GM12878 (cell line): Measurements from ENCODE around the gene SPIC. TPM values are rescaled to one million over a fixed set of nuclear protein-coding genes. Genes with fewer than 3 reads are reported as not detected.

Source experiments
- ATAC-seq: fragments of 200-7000 bp; cut with Tn5 transposase; 3 replicates; pipeline ENCODE4 v1.9.1; 2020; ENCODE audit warnings: mild to moderate bottlenecking, moderate library complexity
- BruUV-seq: library from RNA; stranded (reverse); fragments of 400-500 nt; replicated peaks from 2 replicates; lab custom pipeline; 2021; lab: Mats Ljungman, UMichigan
- CTCF ChIA-PET: fragments of 300-600 bp; sonication (Branson Sonifier 250); formaldehyde crosslinking; extraction: SDS; loops from one replicate; lab custom pipeline; 2021; ENCODE audit warnings: inconsistent platforms; lab: Yijun Ruan, JAX
- POLR2A ChIA-PET: fragments of 350-600 bp; formaldehyde crosslinking; extraction: SDS; loops from one replicate; lab custom pipeline; 2021; ENCODE audit warnings: inconsistent platforms; lab: Charles Lee
- RAD21 ChIA-PET: fragments of 300-600 bp; sonication (Branson Sonifier 250); formaldehyde crosslinking; loops from one replicate; lab custom pipeline; 2023; ENCODE audit warnings: antibody characterized with exemption; ENCODE audit not compliant: unreplicated experiment; lab: Charles Lee
- SMC1A ChIA-PET: fragments of 300-600 bp; sonication (Branson Sonifier 250); formaldehyde crosslinking; loops from one replicate; lab custom pipeline; 2023; ENCODE audit not compliant: unreplicated experiment, uncharacterized antibody; lab: Charles Lee
- DNase-seq: peaks from one replicate; pipeline ENCODE4 v3.0.0-alpha.2; 2011; ENCODE audit warnings: low read depth, low spot score
- FAIRE-seq: peaks from 3 replicates; lab custom pipeline; 2011; peaks lifted over from hg19 to GRCh38; lab: Jason Lieb, UNC
- H2AFZ ChIP-seq: 2 replicates; pipeline ENCODE4 v1.6.0; 2011; ENCODE audit warnings: low read depth, low read length, control low read depth; ENCODE audit not compliant: control insufficient read depth
- H3K27ac ChIP-seq: 2 replicates; pipeline ENCODE4 v1.5.1; 2011; ENCODE audit warnings: control low read depth; ENCODE audit not compliant: control insufficient read depth, insufficient read depth
- H3K27me3 ChIP-seq, 2 experiments: replicated peaks in 1 of 2; 2 replicates each; pipeline versions ENCODE4 v1.6.0 to v1.6.1; 2011; ENCODE audit warnings: low read length in 1 of 2; ENCODE audit not compliant: control insufficient read depth in 2 of 2, insufficient read depth in 2 of 2
- H3K36me3 ChIP-seq, 2 experiments: 2 replicates each; pipeline ENCODE4 v1.5.1; 2011; ENCODE audit warnings: low read length in 1 of 2; ENCODE audit not compliant: control insufficient read depth in 2 of 2, insufficient read depth in 2 of 2
- H3K4me1 ChIP-seq: 2 replicates; pipeline ENCODE4 v1.6.1; 2011; ENCODE audit warnings: mild to moderate bottlenecking, low read length, moderate library complexity, mixed read lengths; ENCODE audit not compliant: control insufficient read depth, insufficient read depth
- H3K4me2 ChIP-seq: 2 replicates; pipeline ENCODE4 v1.6.0; 2011; ENCODE audit warnings: control low read depth; ENCODE audit not compliant: control insufficient read depth, insufficient read depth
- H3K4me3 ChIP-seq: fragments of 200-600 bp; sonication (generic); 2 replicates; pipeline ENCODE4 v1.5.1; 2016
- H3K79me2 ChIP-seq: 2 replicates; pipeline ENCODE4 v1.6.0; 2011; ENCODE audit warnings: low read length; ENCODE audit not compliant: control insufficient read depth, insufficient read depth
- H3K9ac ChIP-seq: 2 replicates; pipeline ENCODE4 v1.8.0; 2011; ENCODE audit warnings: low read length, control low read depth, mixed read lengths; ENCODE audit not compliant: control insufficient read depth, insufficient read depth
- H3K9me3 ChIP-seq: replicated peaks from 3 replicates; pipeline ENCODE4 v1.5.1; 2011; ENCODE audit warnings: mild to moderate bottlenecking, low read length; ENCODE audit not compliant: control insufficient read depth, insufficient read depth
- H4K20me1 ChIP-seq: 2 replicates; pipeline ENCODE4 v1.6.0; 2011; ENCODE audit not compliant: control insufficient read depth, insufficient read depth
- BRCA1 ChIP-seq: IDR thresholded peaks from 2 replicates; pipeline ENCODE4 v1.6.1; 2011; ENCODE audit warnings: low read depth, low read length, improper control_type of control experiment
- CHD1 ChIP-seq: IDR thresholded peaks from 2 replicates; pipeline ENCODE4 v1.6.1; 2012; ENCODE audit warnings: low read depth, low read length, improper control_type of control experiment
- FOXK2 ChIP-seq: fragments of 450-650 bp; IDR thresholded peaks from 2 replicates; pipeline ENCODE4 v1.6.1; 2017; ENCODE audit warnings: mild to moderate bottlenecking, moderate library complexity
- NFYA ChIP-seq: IDR thresholded peaks from 2 replicates; pipeline ENCODE4 v1.6.1; 2011; ENCODE audit warnings: low read depth, mild to moderate bottlenecking, low read length, improper control_type of control experiment, borderline replicate concordance
- POLR2AphosphoS2 ChIP-seq: IDR thresholded peaks from 2 replicates; pipeline ENCODE4 v1.6.1; 2011; ENCODE audit warnings: low read depth, mild to moderate bottlenecking, low read length, improper control_type of control experiment, moderate library complexity
- SIX5 ChIP-seq: IDR thresholded peaks from 2 replicates; pipeline ENCODE4 v1.6.1; 2011; ENCODE audit warnings: mild to moderate bottlenecking, low read depth, low read length, moderate library complexity; ENCODE audit not compliant: severe bottlenecking
- ZBED1 ChIP-seq: IDR thresholded peaks from 2 replicates; pipeline ENCODE4 v1.6.1; 2016; ENCODE audit warnings: borderline replicate concordance
- WGBS: methylation state at CpG from one replicate; pipeline ENCODE4 v1.1.6; 2016; ENCODE audit warnings: low lambda C conversion rate; ENCODE audit not compliant: insufficient replicate concordance, insufficient coverage; ENCODE audit errors: missing lambda C conversion rate; 5-methylcytosine and 5-hydroxymethylcytosine counted together
- in situ Hi-C: fragments of 300-500 bp; cut with MboI; formaldehyde crosslinking; loops from 9 replicates; pipeline ENCODE4 v1.14.3; 2018; ENCODE audit warnings: mixed read lengths
- intact Hi-C: fragments of 100-400 bp; cut with micrococcal nuclease; formaldehyde crosslinking; loops from one replicate; pipeline ENCODE4 v1.14.2; 2022; ENCODE audit not compliant: unreplicated experiment
- polyA plus RNA-seq, 11 experiments: library from polyadenylated mRNA; depleted of rRNA in 4 of 11; unstranded in 6 of 11; stranded (reverse) in 5 of 11; fragments of >200 nt; fragmentation: Nextera tagmentation in 4 of 11; fragmentation: Illumina TruSeq in 1 of 11; extraction: Ambion mirVana in 4 of 11; extraction: Trizol in 1 of 11; gene quantifications; 1 replicate in 1 of 11; 2 replicates in 10 of 11; pipeline versions ENCODE4 v1.2.1 to v1.2.3, GENCODE V29; 2011 to 2016; ENCODE audit warnings: inconsistent platforms in 2 of 11, missing spikeins in 2 of 11, low read depth in 1 of 11
- total RNA-seq, 4 experiments: library from RNA; depleted of rRNA in 3 of 4; stranded (reverse); fragments of >200 nt in 3 of 4; fragmentation: Illumina TruSeq in 1 of 4; extraction: Trizol in 1 of 4; gene quantifications; 2 replicates each; pipeline versions ENCODE4 v1.2.1 to v1.2.3, GENCODE V29; 2013 to 2021
- TF ChIP-seq, protein P1 (sequence below): fragments of 450-650 bp; IDR thresholded peaks from 2 replicates; pipeline ENCODE4 v1.6.1; 2017; ENCODE audit warnings: mild to moderate bottlenecking
- TF ChIP-seq, protein P2 (sequence below): IDR thresholded peaks from 2 replicates; pipeline ENCODE4 v1.6.1; 2011; ENCODE audit warnings: low read depth, low read length, improper control_type of control experiment, borderline replicate concordance
- TF ChIP-seq, protein P3 (sequence below): fragments of 450-650 bp; IDR thresholded peaks from 2 replicates; pipeline ENCODE4 v1.6.1; 2017; ENCODE audit warnings: mild to moderate bottlenecking, moderate library complexity
- TF ChIP-seq, protein P4 (sequence below): fragments of 450-650 bp; IDR thresholded peaks from 2 replicates; pipeline ENCODE4 v1.6.1; 2014; ENCODE audit warnings: mild to moderate bottlenecking
- TF ChIP-seq, protein P5 (sequence below): fragments of 450-650 bp; IDR thresholded peaks from 2 replicates; pipeline ENCODE4 v1.6.1; 2017; ENCODE audit warnings: mild to moderate bottlenecking, moderate library complexity

The SPIC gene
- total and polyA plus RNA-seq, 10 of the 15 experiments (the other 5 are each of a cell fraction or from before 2014, with no cell fraction given): 0.07 to 2.2 (median 0.18) TPM; not detected in 4

DNA sequence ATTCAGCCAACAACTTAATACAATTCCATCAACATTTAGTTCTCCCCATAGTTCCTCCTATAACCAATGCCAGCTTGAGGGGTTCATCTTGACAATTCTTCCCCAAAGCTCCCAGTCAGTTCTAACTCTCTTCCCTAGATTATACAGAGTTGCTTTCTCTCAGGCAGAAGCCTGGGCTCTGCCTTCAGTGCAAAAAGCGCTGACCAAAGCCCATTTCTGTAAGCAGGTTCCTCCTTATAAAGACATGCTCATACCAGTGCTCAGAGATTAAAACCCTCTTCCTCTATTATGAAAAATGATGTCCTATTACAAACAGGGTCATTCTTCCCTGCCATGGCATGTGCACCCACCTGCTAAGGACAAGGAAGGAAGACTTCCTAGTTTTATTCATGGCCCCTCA, 16.2 kb downstream of the SPIC start:
- ATAC-seq (no peak), DNase-seq (no peak), FAIRE-seq (no peak)
- H3K4me2 ChIP-seq: no peak overlapping the region
- no peaks in the 10 kb centered on the region for H3K27me3 ChIP-seq
- H3K79me2 ChIP-seq: no peaks in the 10 kb centered on the region
- intact Hi-C loops (loop anchor here (5.0 kb wide), 2 partner anchors 266 to 406 kb away; no protein-coding TSS in a partner anchor), in situ Hi-C loops (no loop called here)
- ChIA-PET POLR2A (no interaction called here), SMC1A (no interaction called here), CTCF (interaction anchor here (2.0 kb wide), 2 partner anchors 270 to 348 kb away, joined by 5 to 7 read pairs; no protein-coding TSS in a partner anchor), RAD21 (no interaction called here)
- no peak overlapping the region for H3K9ac ChIP-seq
- 76% methylated on average over 1 of the region's 1 CpG for WGBS
- H2AFZ ChIP-seq: no peak overlapping the region
- H3K36me3 ChIP-seq: no peaks in the 10 kb centered on the region
- H3K4me3 ChIP-seq: no peak overlapping the region
- H4K20me1 ChIP-seq: no peaks in the 10 kb centered on the region
- H3K9me3 ChIP-seq: no peaks in the 10 kb centered on the region
- H3K27ac ChIP-seq: no peak overlapping the region
- H3K4me1 ChIP-seq: no peaks in the 10 kb centered on the region
- BruUV-seq: no TSS peak
- TF ChIP-seq, protein P1, sequence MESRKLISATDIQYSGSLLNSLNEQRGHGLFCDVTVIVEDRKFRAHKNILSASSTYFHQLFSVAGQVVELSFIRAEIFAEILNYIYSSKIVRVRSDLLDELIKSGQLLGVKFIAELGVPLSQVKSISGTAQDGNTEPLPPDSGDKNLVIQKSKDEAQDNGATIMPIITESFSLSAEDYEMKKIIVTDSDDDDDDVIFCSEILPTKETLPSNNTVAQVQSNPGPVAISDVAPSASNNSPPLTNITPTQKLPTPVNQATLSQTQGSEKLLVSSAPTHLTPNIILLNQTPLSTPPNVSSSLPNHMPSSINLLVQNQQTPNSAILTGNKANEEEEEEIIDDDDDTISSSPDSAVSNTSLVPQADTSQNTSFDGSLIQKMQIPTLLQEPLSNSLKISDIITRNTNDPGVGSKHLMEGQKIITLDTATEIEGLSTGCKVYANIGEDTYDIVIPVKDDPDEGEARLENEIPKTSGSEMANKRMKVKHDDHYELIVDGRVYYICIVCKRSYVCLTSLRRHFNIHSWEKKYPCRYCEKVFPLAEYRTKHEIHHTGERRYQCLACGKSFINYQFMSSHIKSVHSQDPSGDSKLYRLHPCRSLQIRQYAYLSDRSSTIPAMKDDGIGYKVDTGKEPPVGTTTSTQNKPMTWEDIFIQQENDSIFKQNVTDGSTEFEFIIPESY: no peak
- TF ChIP-seq, protein P2, sequence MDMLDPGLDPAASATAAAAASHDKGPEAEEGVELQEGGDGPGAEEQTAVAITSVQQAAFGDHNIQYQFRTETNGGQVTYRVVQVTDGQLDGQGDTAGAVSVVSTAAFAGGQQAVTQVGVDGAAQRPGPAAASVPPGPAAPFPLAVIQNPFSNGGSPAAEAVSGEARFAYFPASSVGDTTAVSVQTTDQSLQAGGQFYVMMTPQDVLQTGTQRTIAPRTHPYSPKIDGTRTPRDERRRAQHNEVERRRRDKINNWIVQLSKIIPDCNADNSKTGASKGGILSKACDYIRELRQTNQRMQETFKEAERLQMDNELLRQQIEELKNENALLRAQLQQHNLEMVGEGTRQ: no peak
- TF ChIP-seq ZBED1: no peak
- TF ChIP-seq, protein P3, sequence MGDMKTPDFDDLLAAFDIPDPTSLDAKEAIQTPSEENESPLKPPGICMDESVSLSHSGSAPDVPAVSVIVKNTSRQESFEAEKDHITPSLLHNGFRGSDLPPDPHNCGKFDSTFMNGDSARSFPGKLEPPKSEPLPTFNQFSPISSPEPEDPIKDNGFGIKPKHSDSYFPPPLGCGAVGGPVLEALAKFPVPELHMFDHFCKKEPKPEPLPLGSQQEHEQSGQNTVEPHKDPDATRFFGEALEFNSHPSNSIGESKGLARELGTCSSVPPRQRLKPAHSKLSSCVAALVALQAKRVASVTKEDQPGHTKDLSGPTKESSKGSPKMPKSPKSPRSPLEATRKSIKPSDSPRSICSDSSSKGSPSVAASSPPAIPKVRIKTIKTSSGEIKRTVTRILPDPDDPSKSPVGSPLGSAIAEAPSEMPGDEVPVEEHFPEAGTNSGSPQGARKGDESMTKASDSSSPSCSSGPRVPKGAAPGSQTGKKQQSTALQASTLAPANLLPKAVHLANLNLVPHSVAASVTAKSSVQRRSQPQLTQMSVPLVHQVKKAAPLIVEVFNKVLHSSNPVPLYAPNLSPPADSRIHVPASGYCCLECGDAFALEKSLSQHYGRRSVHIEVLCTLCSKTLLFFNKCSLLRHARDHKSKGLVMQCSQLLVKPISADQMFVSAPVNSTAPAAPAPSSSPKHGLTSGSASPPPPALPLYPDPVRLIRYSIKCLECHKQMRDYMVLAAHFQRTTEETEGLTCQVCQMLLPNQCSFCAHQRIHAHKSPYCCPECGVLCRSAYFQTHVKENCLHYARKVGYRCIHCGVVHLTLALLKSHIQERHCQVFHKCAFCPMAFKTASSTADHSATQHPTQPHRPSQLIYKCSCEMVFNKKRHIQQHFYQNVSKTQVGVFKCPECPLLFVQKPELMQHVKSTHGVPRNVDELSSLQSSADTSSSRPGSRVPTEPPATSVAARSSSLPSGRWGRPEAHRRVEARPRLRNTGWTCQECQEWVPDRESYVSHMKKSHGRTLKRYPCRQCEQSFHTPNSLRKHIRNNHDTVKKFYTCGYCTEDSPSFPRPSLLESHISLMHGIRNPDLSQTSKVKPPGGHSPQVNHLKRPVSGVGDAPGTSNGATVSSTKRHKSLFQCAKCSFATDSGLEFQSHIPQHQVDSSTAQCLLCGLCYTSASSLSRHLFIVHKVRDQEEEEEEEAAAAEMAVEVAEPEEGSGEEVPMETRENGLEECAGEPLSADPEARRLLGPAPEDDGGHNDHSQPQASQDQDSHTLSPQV: no peak
- no peak for TF ChIP-seq POLR2AphosphoS2
- TF ChIP-seq, protein P4, sequence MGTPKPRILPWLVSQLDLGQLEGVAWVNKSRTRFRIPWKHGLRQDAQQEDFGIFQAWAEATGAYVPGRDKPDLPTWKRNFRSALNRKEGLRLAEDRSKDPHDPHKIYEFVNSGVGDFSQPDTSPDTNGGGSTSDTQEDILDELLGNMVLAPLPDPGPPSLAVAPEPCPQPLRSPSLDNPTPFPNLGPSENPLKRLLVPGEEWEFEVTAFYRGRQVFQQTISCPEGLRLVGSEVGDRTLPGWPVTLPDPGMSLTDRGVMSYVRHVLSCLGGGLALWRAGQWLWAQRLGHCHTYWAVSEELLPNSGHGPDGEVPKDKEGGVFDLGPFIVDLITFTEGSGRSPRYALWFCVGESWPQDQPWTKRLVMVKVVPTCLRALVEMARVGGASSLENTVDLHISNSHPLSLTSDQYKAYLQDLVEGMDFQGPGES: no peak
- TF ChIP-seq NFYA: no peak
- TF ChIP-seq, protein P5, sequence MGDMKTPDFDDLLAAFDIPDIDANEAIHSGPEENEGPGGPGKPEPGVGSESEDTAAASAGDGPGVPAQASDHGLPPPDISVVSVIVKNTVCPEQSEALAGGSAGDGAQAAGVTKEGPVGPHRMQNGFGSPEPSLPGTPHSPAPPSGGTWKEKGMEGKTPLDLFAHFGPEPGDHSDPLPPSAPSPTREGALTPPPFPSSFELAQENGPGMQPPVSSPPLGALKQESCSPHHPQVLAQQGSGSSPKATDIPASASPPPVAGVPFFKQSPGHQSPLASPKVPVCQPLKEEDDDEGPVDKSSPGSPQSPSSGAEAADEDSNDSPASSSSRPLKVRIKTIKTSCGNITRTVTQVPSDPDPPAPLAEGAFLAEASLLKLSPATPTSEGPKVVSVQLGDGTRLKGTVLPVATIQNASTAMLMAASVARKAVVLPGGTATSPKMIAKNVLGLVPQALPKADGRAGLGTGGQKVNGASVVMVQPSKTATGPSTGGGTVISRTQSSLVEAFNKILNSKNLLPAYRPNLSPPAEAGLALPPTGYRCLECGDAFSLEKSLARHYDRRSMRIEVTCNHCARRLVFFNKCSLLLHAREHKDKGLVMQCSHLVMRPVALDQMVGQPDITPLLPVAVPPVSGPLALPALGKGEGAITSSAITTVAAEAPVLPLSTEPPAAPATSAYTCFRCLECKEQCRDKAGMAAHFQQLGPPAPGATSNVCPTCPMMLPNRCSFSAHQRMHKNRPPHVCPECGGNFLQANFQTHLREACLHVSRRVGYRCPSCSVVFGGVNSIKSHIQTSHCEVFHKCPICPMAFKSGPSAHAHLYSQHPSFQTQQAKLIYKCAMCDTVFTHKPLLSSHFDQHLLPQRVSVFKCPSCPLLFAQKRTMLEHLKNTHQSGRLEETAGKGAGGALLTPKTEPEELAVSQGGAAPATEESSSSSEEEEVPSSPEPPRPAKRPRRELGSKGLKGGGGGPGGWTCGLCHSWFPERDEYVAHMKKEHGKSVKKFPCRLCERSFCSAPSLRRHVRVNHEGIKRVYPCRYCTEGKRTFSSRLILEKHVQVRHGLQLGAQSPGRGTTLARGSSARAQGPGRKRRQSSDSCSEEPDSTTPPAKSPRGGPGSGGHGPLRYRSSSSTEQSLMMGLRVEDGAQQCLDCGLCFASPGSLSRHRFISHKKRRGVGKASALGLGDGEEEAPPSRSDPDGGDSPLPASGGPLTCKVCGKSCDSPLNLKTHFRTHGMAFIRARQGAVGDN: no peak
- TF ChIP-seq BRCA1: no peak
- no peak for TF ChIP-seq CHD1
- TF ChIP-seq SIX5: no peak
- TF ChIP-seq FOXK2: no peak
